Measurements from ENCODE around the gene MAB21L4.

GRCh38 chr2:240900141-240900860 is 4.3 kb upstream of the MAB21L4 start:
- no peak for TF ChIP-seq CTCF (conservative IDR thresholded peaks at IDR 0.05; ENCODE audit: low read length)
- no peak for TF ChIP-seq EZH2phosphoT487 (IDR thresholded peaks at IDR 0.05; ENCODE audit: borderline replicate concordance, low read depth, low read length)

Measured in OCI-LY7 (cell line).